H1 (cell line): Measurements from ENCODE around the gene REG1A. TPM values are rescaled to one million over a fixed set of nuclear protein-coding genes. Genes with fewer than 3 reads are reported as not detected.

Experiments used
- EGR1 ChIP-seq: IDR thresholded peaks from 2 replicates; pipeline ENCODE4 v1.6.1; 2011; ENCODE audit warnings: low read depth, low read length, borderline replicate concordance
- GTF2F1 ChIP-seq: IDR thresholded peaks from 2 replicates; pipeline ENCODE4 v1.6.1; 2012; ENCODE audit warnings: low read depth, low read length, improper control_type of control experiment, borderline replicate concordance
- SRF ChIP-seq: IDR thresholded peaks from 2 replicates; pipeline ENCODE4 v1.6.1; 2011; ENCODE audit warnings: mild to moderate bottlenecking, low read depth, low read length, moderate library complexity
- TAF1 ChIP-seq: IDR thresholded peaks from 2 replicates; pipeline ENCODE4 v1.6.1; 2011; ENCODE audit warnings: mild to moderate bottlenecking, low read depth, low read length
- polyA plus RNA-seq, 7 experiments: library from polyadenylated mRNA; depleted of rRNA in 3 of 7; stranded (reverse) in 5 of 7; unstranded in 2 of 7; fragments of >200 nt in 5 of 7; fragments of 200-250 nt in 2 of 7; gene quantifications; 1 replicate in 5 of 7; 2 replicates in 1 of 7; 4 replicates in 1 of 7; pipeline versions ENCODE4 v1.2.1 to v1.2.3, GENCODE V29; 2011 to 2013; ENCODE audit warnings: missing spikeins in 2 of 7, mixed read lengths in 2 of 7
- total RNA-seq: library from RNA; stranded (reverse); fragmentation: NEBNext Ultra II Directional; extraction: Animal tissue kit (Norgen Biotek cat#: 25700); gene quantifications from 2 replicates; pipeline ENCODE4 v1.2.1, GENCODE V29; 2021

The REG1A gene
- total and polyA plus RNA-seq, 2 of the 8 experiments (the other 6 are each of a cell fraction or from before 2014, with no cell fraction given), result not detected

GRCh38 chr2:79139423-79139822 is 19.1 kb downstream of the REG1A start (continued):
- TF ChIP-seq EGR1, result no peak
- no peak for TF ChIP-seq GTF2F1
- no peak for TF ChIP-seq SRF
- no peak for TF ChIP-seq TAF1
